Measurements from ENCODE around the gene CLOCK. TPM values are rescaled to one million over a fixed set of nuclear protein-coding genes. Genes with fewer than 3 reads are reported as not detected.
"Not testable (repeated sequence)": the region's sequence is repeated elsewhere in the genome, so short reads cannot be mapped to it uniquely, and the experiment has no call there.

The CLOCK gene, protein sequence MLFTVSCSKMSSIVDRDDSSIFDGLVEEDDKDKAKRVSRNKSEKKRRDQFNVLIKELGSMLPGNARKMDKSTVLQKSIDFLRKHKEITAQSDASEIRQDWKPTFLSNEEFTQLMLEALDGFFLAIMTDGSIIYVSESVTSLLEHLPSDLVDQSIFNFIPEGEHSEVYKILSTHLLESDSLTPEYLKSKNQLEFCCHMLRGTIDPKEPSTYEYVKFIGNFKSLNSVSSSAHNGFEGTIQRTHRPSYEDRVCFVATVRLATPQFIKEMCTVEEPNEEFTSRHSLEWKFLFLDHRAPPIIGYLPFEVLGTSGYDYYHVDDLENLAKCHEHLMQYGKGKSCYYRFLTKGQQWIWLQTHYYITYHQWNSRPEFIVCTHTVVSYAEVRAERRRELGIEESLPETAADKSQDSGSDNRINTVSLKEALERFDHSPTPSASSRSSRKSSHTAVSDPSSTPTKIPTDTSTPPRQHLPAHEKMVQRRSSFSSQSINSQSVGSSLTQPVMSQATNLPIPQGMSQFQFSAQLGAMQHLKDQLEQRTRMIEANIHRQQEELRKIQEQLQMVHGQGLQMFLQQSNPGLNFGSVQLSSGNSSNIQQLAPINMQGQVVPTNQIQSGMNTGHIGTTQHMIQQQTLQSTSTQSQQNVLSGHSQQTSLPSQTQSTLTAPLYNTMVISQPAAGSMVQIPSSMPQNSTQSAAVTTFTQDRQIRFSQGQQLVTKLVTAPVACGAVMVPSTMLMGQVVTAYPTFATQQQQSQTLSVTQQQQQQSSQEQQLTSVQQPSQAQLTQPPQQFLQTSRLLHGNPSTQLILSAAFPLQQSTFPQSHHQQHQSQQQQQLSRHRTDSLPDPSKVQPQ
- 22.1 TPM for total RNA-seq

DNA sequence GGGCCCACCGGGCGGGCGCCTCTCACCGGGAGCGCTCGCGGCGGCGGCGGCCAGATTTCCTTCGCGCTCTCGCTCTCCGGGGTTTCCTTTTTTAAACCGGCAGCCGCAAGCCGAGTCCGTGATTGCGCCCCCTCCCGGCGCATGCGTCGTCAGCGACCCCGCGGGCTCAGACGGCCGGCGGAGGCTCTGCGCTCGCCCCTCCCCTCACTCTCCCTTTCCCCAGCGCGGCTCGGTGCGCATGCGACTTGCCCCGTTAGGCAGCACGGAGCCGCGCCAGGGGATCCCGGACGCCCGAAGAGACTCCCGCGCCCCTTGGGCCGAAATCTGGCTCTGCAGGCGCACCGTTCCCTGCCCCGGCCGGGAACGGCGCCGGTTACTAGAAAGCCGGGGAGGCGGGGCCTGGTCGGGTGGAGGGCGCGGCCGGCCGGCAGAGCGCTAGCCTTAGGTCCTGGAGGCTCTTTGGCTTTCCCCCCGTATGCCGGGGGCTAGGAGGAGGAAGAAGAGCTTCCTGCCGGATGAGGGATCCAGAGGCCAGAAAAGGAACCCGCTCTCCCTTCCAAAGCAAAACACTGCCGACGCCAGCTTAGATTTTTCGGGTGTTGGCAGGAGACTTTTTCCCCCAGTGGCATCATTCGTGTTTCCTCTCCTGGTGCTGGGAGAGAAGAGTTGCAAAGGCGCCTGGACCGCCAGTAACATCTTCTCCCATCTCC lies at the start of gene CLOCK:
Gene CLOCK, minus strand, starts transcription at position 154 of the 710 bp plus-strand sequence. CDS start 64,124 bp downstream, outside the sequence.
- DNase-seq (ENCODE audit: low spot score) = peak; percentile 78

DNA sequence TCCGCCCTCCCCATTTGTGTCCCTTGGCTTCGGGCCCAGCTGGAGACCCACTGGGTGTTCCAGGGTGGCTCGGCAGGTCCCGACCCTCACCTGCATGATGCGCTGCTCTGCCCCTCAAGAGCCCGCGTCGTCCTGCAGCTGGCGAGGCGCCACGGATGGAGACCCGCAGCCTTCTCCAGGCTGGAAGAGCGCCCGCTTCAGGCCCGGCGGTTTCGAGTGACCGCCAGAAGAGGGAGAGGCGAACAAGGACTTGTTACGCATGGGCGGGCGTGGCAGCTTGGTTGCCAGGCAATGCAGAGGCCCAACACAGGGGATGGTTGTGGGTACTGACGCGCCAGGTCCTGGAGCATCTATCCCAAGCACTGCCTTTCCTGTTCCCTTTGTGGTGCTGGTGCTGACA lies 45.3 kb upstream of the CLOCK start, which contains the start of gene PDCL2:
Gene PDCL2, minus strand, starts transcription at position 232 of the 400 bp plus-strand sequence. Its CDS starts 136 bp downstream, at position 96.
- no peak for DNase-seq (ENCODE audit: low spot score)

DNA sequence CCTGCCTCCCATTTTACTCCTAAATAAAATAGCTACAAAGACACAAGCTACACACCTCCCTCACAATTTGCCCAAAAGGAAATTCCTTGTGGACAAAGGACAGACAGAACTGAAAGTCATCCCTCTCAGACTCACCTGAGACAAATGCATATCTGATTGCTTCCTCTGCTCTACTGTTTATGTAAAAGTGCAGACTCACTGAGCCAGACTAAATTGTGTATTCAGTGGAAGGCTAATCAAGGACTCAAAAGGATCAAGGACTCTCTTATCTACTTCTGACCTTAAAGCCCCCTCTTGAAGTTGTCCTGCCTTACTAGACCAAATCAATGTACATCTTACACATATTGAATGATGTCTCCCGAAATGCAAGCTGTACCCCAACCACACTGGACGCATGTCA lies 41.5 kb upstream of the CLOCK start:
- no peak for DNase-seq (ENCODE audit: low spot score)

DNA sequence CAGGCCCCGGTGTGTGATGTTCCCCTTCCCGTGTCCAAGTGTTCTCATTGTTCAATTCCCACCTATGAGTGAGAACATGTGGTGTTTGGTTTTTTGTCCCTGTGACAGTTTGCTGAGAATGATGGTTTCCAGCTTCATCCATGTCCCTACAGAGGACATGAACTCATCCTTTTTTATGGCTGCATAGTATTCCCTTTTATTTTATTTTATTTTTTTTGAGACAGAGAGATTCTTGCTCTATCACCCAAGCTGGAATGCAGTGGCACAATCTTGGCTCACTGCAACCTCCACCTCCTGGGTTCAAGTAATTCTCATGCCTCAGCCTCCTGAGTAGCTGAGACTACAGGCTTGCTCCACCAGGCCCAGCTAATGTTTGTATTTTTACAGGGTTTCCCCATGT lies 36.1 kb upstream of the CLOCK start:
- DNase-seq (ENCODE audit: low spot score) = not testable (repeated sequence)

DNA sequence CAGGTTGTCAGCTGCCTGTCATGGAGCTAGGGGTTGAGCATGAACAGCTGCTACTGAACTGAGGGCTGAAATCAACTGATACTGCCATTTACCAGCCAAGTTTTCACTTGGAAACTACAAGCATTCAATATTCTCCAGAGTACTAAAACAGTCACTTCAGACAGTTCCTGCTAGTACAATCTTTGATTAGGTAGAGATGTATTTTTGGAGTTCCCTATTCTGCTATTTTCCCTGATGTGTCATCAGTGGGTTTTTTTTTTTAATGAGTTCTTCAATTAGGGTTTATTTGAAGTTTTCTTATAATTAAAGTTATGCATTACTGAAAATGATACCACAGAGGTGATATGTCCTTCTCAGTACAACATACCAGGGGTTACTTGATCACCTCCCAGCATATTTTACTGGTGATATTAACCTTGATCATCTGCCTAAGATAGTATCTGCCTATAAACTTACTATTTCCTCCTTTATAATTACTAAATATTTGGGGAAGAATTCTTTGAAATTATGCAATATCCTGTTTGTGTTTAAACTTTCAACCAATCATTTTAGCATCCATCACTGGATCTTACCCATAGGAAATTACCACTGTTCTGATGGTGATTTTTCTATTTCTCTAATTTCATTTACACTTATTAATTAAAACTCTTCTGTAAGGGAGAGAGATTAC lies 31.8 kb upstream of the CLOCK start:
- DNase-seq (ENCODE audit: low spot score) = no peak

DNA sequence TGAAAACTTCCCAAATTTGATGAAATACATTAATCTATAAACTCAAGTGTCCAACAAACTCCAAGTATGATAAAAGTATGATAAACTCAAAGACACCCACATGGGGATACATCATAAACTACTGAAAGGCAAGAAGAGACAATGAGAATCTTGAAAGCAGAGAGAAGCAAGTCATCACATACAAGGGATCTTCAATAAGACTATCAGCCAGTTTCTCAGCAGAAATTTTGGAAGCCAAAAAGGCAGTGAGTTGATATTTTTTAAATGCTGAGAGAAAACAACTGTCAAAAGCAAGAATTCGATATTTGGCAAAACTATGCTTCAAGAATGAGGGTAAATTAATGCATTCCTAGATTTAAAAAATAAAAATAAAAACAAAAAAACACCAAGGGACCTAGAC lies 28.8 kb upstream of the CLOCK start:
- no peak for DNase-seq (ENCODE audit: low spot score)

DNA sequence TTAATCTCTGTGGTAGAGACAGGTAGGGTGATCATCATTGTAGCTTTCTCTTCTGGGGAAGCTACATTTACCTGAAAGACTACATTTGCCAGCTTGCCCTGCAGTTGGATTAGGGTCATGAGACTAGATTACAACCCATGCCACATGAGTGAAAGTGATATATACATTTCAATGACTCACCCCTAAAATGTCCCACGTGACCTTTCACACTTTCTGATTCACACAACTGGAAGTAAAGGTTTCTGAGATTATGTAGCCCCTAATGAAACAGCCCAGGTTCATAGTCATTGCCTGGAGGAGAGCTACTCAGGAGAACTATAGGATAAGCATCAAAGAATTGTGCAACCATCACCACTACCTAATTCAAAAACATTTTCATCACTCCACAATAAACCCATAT lies 27.5 kb upstream of the CLOCK start:
- no peak for DNase-seq (ENCODE audit: low spot score)

DNA sequence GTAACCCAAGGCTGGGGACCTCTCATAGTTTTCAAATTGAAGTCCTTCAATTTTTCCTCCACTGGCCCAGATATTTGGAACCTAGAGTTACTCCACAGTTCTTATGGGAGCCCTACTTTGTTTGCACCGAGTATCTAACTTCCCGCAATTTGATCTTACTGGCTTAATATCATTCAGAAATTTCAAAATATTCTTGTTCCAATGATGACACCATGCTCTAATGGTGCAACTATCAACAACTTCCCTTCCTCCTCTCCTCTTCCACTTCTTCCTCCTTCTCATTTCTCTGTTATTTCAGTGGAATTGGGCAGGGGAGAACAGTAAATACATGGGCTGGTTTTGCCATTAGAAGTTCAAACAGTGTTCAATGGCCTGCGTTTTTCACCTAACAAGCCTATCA lies 25.1 kb upstream of the CLOCK start:
- no peak for DNase-seq (ENCODE audit: low spot score)

DNA sequence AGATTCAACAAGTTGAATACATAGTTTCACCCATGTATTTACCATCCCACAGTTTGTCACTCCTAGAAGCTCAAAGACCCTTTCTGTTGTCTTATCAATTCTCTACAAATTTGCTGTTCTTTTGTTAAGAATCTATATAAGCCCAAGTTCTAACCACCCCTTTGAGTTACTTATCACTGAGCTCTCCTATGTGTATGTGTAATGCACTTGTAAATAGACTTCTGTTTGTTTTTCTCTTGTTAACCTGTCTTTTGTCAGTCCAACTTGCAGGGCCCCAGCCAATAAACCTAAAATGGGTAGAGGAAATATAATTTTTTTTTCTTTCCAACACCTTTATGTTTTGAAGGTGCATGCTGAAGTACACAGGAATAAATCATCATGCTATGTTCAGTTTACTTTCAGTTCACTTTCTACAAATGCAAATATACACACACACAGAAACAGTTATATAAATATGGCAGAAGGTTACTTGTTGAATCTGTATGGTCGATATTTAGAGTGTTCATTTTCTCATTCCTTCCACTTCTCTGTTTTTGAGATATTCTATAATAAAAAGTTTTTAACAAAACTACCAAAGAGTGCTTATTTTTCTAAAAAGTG lies 22.3 kb upstream of the CLOCK start:
- DNase-seq (ENCODE audit: low spot score) = no peak

DNA sequence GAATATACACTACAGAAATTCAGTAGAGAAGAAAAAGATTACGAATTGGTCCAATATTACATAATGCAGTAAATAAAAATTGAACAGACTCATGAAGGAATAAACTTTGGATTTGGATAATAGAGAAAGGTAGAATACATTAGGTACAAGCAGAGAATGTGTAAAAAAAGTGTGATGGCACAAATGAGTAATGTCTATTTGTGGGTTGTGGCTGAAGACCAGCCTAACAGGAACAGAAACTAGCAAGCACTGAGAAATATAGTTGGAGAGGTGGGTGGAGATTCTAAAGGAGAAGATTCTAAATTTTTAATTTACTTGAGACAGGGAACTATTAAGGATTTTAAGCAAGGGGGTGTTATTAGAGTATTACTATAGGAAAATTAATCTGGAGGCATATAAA lies 15.2 kb upstream of the CLOCK start:
- no peak for DNase-seq (ENCODE audit: low spot score)

DNA sequence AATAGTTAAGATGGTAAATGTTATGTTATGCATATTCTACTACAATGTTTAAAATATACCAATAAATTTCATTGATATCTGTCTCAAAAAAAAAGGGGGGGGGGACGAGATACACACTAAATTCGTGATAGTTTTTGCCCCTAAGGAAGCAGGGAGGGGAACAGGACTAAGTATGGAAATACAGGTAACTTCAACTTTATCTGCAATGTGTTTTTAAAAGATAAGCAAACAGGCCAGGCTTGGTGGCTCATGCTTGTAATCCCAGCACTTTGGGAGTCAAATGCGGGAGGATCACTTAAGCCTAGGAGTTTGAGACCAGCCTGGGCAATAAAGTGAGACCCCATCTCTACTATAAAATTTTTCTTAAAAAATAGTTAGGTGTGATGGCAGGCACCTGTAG lies 13.4 kb upstream of the CLOCK start:
- DNase-seq (ENCODE audit: low spot score) = no peak

DNA sequence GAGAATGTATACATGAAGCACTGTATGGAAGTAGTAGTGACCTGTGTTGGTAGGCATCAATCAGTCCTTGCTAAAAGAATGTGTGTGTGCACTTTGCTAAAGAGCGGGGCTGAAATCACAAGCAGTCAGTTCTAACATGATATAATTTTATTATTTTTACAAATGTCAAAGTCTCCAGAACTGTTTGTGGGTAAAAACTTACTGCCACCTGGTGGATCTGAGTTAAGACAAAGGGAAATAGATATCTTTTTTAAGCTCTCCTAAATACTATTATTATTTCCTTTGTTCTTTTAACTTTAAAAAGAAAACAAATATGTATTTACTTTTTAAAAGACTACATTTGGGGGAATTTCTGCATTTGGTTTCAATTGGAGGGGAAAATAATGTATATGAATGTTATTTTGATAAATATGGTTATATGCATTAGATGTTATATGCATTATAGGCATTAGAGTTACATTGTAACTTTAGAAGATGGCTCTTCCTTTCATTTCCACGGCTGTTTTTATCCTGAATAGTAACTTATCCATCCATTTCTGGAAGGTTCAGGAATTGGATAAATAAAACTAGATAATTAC lies 7.8 kb upstream of the CLOCK start:
- no peak for DNase-seq (ENCODE audit: low spot score)

DNA sequence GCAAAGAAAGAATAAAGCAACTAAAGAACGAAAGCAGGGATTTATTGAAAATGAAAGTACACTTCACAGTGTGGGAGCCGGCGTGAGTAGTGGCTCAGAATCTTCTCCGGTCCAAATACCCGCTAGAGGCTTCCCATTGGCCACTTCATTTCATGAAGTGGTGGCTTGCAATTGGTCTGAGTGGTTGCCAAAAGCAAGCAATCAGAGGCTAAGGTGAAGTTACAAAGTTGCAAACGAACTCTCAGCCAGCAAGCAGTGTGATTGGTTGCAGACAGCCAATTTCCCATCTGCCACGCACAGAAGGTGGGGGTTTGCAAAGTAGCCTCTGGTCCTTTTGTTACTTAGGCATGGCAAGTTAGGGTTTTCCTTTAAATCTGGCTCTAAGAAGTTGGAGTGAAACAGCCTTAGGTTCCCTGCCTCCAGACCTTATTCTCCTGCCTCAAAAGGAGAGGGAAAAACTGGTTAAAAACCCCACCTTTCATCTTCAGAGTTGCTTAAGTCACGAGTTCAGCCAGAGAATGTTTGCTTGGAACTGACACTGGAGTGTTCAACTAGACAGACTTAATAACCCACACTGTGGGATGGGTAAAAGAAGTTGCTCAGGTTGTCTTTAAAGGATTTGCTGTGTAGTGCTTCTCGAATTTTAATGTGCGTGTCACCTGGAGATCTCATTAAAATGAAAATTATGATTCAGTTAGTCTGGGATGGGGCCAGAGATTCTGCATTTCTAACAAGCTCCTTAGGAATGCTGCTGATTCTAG lies 6.9 kb upstream of the CLOCK start:
- DNase-seq (ENCODE audit: low spot score) = peak; percentile 12

DNA sequence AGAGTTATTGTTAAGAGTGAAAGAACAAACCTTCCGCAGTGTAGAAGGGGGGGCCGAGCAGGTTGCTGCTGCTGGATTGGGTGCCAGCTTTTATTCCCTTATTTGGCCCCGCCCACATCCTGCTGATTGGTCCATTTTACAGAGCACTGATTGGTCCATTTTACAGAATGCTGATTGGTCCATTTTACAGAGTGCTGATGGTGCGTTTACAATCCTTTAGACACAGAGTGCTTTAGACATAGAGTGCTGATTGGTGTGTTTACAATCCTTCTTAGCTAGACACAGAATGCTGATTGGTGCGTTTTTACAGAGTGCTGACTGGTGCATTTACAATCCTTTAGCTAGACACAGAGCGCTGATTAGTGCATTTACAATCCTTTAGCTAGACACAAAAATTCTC lies 5.3 kb upstream of the CLOCK start:
- not testable (repeated sequence) for DNase-seq (ENCODE audit: low spot score)

DNA sequence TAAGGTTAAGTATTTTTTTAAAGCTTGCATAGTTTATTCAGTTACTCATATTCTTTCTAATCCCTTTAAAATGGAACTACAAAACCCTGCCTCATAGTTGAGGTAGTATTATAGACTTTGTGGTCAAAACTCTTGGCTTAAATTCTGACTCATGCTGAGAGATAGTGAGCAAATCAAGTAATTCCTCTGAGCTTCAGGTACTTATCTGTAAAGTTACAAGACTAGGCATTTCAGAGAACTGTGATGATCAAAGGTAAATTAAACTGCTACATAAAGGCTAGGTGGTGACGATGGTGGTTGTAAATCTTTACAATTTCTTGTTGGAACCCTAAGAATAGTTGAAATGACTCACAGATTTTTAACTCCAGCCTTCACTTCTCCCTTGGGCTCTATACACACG lies 3.2 kb upstream of the CLOCK start:
- no peak for DNase-seq (ENCODE audit: low spot score)

DNA sequence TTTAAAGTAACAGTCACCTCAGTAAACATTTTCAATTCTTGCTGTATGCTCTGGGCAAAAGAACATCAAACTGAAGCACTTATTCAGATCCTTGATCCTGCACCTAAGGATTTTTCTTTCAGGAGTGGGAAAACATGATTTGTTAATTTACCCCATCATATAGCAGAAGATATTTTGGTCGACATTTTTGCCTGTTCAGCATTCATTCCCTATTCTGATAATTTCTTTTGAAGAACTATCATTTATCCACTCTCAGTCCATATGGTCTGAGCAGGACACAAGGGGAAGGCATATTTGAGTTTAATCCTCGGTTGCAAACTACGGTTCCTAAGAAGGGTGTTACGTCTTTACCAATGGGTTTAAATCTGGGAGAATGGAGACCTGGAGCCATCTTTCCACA lies 1.2 kb upstream of the CLOCK start:
- DNase-seq (ENCODE audit: low spot score) = no peak

DNA sequence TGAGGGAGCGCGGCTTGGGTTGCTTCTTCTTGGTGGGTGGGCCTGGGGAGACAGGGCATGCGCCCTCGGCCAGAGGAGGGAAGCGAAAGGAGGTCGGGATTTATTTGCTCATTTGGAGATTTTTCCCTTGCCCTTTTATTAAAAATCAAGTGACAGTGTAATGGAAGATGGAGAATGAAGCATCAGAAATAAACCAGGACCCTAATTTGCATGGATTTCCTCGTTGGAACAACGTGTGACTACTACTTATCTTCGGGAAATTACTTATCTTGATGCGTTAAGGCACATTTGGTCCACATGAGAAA lies 709 bp upstream of the CLOCK start:
- no peak for DNase-seq (ENCODE audit: low spot score)

DNA sequence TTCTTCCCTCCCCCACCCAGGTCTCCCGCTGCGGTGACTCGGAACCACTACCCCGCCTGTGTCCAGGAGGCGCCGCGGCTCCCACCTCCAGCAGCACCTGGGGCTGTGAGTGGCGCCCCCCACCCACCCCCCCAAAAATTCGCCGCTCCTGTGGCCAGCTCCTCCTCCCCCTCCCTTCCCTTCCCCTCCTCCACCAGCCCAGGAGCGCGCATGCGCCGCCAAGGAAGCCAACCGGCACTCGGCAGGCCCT lies 278 bp downstream of the CLOCK start:
- no peak for DNase-seq (ENCODE audit: low spot score)

DNA sequence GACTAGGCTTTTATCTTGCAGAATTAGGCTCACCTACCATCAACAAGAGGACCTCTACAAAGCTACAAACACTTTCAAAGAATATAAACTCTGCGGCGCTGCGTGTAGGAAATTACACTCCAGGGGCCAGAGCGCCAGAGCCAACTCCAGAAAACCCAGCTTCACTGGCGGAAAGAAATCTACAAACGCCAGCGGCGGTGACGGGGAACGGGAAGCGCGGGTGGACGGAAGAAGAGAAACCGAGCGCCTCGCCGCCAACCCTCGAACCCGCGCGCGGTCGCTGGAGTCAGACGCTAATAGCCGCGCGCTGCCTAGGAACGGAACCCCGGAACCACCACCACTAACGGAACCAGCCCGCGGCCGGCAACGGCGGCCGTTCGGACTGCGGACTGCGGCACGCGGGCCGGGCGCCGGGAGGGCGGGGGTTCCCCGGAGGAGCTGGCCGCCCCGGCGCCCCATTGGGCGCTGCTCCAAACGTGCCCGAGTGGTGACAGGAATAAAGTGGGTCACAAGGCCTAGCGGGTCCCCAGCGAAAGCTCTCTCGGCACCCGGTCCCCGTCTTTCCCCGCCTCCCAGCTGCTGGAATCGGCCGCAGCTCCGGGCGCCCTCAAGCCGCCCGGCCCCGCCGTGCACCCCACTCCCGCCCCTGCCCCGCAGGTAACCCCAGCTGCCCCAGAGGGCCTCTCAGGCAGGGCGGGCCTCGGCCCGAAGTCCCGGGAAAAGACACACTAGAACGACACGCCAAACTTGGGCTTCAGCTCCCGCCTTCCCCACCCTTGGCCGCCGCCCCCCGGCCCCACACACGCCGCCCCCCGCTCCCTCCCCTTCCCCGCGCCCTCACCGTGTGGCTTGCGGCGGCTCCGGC lies 836 bp downstream of the CLOCK start:
- peak; percentile 79 for DNase-seq (ENCODE audit: low spot score)

DNA sequence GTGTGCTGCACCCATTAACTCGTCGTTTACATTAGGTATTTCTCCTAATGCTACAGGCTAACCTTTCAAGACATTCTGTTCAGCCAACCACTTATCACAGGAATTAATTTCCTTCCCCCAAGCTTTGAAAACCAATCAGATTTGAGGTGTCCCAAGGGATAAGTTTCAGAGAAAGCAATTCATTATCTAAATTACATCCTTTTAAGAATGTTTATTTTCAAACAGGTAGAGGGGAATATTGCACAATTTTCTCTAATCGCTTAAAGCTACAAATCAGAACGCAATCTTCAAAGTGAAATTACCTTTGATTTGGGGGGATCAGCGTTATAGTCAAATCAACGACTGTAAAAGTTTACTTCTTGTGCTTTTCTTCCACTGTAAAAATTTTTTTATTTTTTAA lies 1.6 kb downstream of the CLOCK start:
- no peak for DNase-seq (ENCODE audit: low spot score)
